HFF-Myc (cell line): ENCODE measurements around the gene TRIM56.
"Not testable (repeated sequence)": the region's sequence is repeated elsewhere in the genome, so short reads cannot be mapped to it uniquely, and the experiment has no call there.

Source experiments
- DNase-seq: peaks from one replicate; pipeline ENCODE4 v3.0.0-alpha.2; 2011; ENCODE audit warnings: low read depth; ENCODE audit errors: extremely low read depth
- H3K4me3 ChIP-seq: replicated peaks from 2 replicates; pipeline ENCODE4 v1.5.1; 2011; ENCODE audit warnings: low read depth, mild to moderate bottlenecking, control low read depth, low read length
- CTCF ChIP-seq: IDR thresholded peaks from 2 replicates; pipeline ENCODE4 v1.5.1; 2012; ENCODE audit warnings: mild to moderate bottlenecking, low read depth, low read length, control low read depth; ENCODE audit errors: missing control alignments

TRIM56 gene

GRCh38 chr7:101106386-101106785 lies 21.1 kb downstream of the TRIM56 start:
- TF ChIP-seq CTCF: no peak
- DNase-seq: no peak

GRCh38 chr7:101108330-101108857 lies 23.1 kb downstream of the TRIM56 start:
- no peak overlapping the region for H3K4me3 ChIP-seq
- no peak for DNase-seq
- no peak for TF ChIP-seq CTCF

More at GRCh38 chr7:101106386-101106785, 21.1 kb downstream of the TRIM56 start:
- no peak overlapping the region for H3K4me3 ChIP-seq

GRCh38 chr7:101108961-101109360 lies 23.7 kb downstream of the TRIM56 start:
- no peak for DNase-seq
- no peak for TF ChIP-seq CTCF
- no peak overlapping the region for H3K4me3 ChIP-seq

GRCh38 chr7:101109368-101109767 lies 24.1 kb downstream of the TRIM56 start:
- TF ChIP-seq CTCF: no peak
- no peak for DNase-seq
- H3K4me3 ChIP-seq: no peak overlapping the region

- H3K4me3 ChIP-seq: no peak overlapping the region
- no peak for DNase-seq
- no peak for TF ChIP-seq CTCF
These were observed 26.0 kb downstream of the TRIM56 start for GRCh38 chr7:101111261-101111660.

GRCh38 chr7:101112233-101112632 lies 27.0 kb downstream of the TRIM56 start:
- H3K4me3 ChIP-seq: no peak overlapping the region
- no peak for DNase-seq
- TF ChIP-seq CTCF: no peak

GRCh38 chr7:101113140-101113539 lies 27.9 kb downstream of the TRIM56 start:
- not testable (repeated sequence) for DNase-seq, H3K4me3 ChIP-seq
